Coronary artery (tissue), 2 donors: ENCODE data around the gene STXBP4.
A peak's percentile ranks its signal among the peaks of the same experiment; 100 is the strongest.

Source experiments
- DNase-seq: peaks from one replicate; pipeline ENCODE4 v3.0.0-alpha.2; 2017; ENCODE audit warnings: low spot score
- H3K27ac ChIP-seq, 2 donors: fragments of 200-600 bp; sonication (generic); one replicate each; pipeline ENCODE4 v1.5.1; 2016 to 2019
- H3K4me3 ChIP-seq: fragments of 200-600 bp; sonication (generic); 2 replicates; pipeline ENCODE4 v1.5.1; 2016; ENCODE audit warnings: mild to moderate bottlenecking, moderate library complexity
- CTCF ChIP-seq: fragments of 200-600 bp; sonication (generic); IDR thresholded peaks from one replicate; pipeline ENCODE4 v1.5.1; 2019; ENCODE audit warnings: antibody characterized with exemption

STXBP4 gene

GRCh38 chr17:54947396-54947795 is 21.2 kb upstream of the STXBP4 start:
- Histone ChIP-seq H3K4me3 (no peak overlapping the region), H3K27ac (no peak overlapping the region)
- no peak for DNase-seq
- no peak for TF ChIP-seq CTCF

- TF ChIP-seq CTCF = no peak
- no peak overlapping the region for H3K4me3 ChIP-seq
- H3K27ac ChIP-seq = no peak overlapping the region
- DNase-seq = no peak
These were observed 20.2 kb upstream of the STXBP4 start for GRCh38 chr17:54948380-54948779.

DNA sequence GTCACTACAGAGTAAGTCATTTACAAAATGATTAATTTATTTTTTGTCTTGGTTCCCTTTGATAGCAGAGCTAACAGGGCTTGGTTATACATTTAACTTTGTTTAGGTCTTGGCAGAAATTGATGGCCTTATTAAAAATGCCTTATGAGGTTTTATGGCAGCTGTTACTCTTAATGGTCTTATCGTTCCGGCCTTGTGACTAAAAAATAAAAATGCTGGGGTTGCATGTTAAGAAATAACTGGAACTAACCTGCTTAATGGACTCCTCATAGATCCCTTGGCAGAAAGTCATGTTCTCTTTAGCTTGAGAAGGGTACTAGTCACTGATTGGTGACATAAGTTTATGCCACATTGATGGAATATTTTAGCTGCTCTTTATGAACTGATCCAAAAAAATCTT is 18.4 kb upstream of the STXBP4 start:
- no peak overlapping the region for H3K27ac ChIP-seq
- no peak for DNase-seq

GRCh38 chr17:54951286-54951685 is 17.3 kb upstream of the STXBP4 start:
- TF ChIP-seq CTCF = no peak
- Histone ChIP-seq H3K27ac (no peak overlapping the region), H3K4me3 (no peak overlapping the region)
- no peak for DNase-seq

More for the DNA sequence above, 18.4 kb upstream of the STXBP4 start:
- TF ChIP-seq CTCF = no peak
- H3K4me3 ChIP-seq = no peak overlapping the region

GRCh38 chr17:54956791-54957190 is 11.8 kb upstream of the STXBP4 start:
- Histone ChIP-seq H3K4me3 (no peak overlapping the region), H3K27ac (no peak overlapping the region)
- TF ChIP-seq CTCF = no peak
- DNase-seq = no peak

DNA sequence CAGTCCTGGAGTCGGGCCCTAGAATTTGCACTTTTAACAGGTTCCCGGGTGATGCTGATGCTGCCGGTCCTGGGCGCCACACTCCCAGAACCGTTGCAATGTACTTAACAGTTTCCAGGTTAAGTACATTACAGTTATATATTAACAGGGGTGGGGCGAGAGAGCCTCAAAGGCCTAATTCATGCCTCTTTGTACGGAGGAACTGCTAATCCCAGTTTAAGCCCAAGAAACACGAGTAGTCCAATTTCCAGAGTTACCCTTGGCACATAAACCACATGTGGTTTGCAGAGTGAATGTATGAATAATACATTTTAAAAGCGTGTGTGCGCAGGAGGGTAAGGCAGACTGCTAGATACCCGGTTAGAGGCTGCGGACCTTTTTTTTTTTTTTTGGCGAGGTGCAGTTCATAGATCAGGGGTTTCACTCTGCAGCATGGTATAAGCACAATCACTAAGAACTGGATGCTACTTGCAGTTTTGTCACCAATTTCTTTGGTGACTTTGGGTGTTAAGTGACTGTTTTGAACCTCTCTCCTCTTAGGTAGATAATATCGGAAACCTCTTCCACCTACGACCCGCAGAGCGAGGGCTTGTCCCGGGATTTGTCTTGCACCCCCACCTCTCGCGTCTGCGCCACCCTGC is 824 bp upstream of the STXBP4 start:
- peak overlapping the region; percentile 90 for H3K4me3 ChIP-seq
- peak overlapping the region; percentile 89 for H3K27ac ChIP-seq
- no peak for TF ChIP-seq CTCF
- DNase-seq = no peak

- peak overlapping the region; percentile 89 for H3K27ac ChIP-seq
- H3K4me3 ChIP-seq = peak overlapping the region; percentile 90
- peak; percentile 80 for DNase-seq
- TF ChIP-seq CTCF = no peak
These were observed 395 bp downstream of the STXBP4 start for GRCh38 chr17:54968988-54969332.
